ENCODE measurements around the gene LRIT1.
A peak's percentile ranks its signal among the peaks of the same experiment; 100 is the strongest.

LRIT1 gene

DNA sequence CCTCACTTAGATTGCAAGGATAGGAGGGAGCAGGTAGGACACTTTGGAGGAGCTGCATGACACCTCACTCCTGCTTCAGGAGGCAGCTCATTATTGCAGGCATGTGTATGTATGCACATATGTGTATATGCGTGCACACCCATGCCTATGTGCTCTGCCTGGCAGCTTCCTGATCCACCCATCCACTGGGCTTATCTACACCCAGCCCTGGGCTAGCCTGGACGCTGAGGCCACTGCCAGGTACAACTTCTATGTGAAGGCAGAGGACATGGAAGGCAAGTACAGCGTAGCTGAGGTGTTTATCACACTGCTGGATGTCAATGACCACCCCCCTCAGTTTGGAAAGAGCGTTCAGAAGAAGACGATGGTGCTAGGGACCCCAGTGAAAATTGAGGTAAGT lies 29.3 kb downstream of the LRIT1 start:
- DNase-seq: no peak

DNA sequence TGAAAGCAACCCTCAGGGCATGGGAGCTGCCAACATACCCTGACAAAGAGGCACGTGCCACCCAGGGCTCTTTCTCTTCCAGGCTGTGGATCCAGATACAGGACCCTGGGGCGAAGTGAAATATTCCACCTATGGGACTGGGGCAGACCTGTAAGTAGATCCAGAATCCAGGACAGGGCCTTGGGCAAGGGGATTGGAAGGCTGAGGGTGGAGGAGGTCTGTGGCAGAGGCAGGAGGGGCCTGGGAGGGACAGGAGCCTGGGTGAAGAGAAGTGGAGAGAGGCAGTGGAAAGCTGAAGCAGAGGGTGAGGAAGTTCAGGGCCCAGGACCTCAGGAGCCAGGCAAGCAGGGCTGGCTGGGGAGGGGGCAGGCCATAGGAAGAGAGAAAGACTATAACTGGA lies 29.8 kb downstream of the LRIT1 start:
- DNase-seq: no peak

DNA sequence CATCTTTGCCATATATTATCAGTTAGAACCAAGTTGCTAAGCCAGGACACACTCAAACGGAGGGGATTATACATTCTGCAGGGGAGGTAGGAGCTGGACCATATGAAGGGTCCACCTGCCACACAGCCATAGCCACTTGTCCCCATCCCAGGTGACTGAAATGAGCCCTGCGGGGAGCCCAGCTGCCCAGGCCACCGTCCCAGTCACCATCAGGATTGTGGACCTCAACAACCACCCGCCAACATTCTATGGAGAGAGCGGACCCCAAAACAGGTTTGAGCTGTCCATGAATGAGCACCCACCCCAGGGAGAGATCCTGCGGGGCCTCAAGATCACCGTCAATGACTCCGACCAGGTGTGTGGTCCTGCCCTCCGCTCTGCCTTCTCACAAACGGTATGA lies 33.3 kb downstream of the LRIT1 start:
- no peak for DNase-seq

DNA sequence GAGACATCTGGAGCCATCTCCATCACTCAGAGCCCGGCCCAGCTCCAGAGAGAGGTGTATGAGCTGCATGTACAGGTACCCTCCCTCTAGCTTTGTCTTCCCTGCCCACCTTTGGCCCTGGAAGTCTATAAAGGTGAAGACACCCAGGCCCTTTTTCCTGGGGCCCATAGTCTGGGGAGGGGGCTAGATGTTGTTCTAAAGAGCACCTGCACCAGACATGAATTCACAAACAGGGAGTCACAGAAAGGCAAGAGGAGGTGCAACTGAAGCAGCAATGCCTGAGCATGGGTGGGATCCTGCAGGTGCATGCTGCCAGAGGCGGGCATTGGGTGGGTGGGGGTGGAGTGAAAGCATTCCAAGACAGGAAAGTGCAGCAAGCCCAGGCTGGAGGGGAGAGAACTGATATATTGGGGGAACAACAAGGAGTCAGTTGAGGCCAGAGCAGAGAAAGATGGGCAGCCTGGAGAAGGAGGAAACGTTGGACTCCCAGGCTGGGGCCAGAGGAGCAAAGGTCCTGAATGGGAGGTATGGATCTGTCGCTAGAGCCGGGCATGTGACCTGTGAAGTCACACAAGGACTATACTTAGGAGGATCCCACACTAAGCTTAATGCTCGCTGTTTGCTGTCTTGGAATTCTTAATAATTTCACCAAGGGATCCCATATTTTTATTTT lies 35.4 kb downstream of the LRIT1 start:
- DNase-seq: no peak

DNA sequence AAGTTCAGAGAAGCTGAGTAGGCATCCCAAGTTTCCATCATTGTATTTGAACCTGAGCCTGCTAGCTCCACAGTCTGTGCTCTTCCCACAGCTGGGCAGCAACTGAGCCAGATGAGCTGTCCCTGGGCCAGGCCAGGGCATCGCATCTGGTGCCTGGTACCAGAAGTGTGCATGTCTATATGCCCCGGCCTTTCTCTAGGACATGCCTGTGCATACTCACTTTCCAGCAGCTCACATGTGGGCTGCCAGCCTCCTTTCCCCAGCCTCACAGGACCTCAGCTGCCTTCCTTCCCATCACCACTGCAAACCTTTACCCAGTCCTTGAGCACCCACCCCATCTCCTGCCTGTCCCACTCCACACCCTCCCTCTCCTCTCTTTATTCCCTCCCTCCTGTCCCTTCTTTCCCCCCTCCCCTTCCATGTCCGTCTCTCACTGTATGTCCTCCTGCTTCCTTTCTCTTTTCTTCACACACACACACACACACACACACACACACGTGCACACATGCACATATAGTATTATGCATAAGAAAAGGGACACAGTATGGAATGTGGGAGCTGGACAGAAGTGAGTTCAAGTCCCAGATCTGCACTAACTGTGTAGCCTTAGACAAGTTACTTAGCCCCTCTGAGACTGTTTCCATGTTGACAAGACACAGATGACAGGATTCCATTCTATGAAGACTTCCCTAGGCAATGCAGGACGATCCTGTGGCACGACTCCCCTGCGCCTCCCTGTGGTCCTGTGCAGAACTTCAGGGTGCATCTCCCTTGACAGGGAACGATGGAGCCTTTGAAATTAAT lies 36.1 kb downstream of the LRIT1 start:
- peak; percentile 23 for DNase-seq

DNA sequence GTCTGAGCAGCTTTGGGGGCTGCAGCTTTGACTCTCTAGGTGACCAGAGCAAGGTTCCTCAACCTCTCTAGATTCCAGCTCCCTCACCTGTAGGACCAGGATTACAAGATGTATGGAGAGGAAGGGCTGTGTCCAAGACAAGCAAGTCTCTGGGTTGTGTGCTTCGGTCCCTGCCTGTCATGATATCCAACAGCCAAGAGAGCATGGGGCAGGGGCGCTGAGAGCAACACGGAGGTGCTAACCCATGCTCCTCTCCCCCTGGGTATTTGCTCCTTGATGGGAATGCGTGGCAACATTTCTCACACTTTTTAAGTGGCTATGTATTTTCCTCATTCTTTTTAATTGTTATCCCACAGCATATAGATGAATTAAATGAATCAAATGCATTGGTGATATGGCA lies 36.7 kb downstream of the LRIT1 start:
- no peak for DNase-seq

DNA sequence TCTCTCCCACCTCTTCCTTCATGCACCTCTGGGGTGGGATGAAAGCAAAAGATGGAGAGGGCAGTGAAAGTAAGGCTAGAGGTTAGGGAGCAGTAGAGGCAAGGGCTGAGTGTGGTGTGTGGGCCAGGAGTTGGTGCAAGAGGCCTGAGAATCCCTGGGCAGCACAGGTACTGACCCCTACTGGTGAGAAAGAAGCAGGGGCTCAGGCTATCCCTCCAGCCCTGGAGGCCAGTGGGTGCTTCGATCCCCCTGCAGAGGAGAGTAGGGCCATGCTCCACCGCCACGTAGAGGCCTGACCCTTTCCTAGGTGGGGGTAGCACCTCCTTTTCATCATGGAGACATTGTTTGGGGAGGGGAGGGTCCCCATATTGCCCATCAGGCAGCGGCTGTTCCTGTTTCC lies 37.2 kb downstream of the LRIT1 start:
- DNase-seq: no peak

DNA sequence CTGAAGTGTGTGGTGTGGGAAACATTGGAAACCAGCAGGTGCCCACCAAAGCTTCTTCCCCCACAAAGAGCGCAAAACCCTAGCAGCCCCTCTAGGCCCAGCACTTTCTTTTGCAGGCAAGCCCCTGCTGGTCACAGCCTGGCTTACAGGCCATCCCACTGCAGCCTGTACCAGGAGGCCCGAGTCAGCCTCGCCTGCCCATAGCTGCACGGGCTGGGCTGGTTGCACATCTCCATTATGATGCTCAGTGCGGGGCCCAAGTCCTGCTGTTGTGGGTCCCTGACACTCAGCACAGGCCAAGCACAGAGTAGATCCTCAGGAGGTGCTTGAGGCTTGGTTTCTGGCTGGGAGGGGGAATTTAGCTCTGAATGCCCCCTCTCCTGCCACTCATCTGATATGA lies 39.0 kb downstream of the LRIT1 start:
- no peak for DNase-seq

DNA sequence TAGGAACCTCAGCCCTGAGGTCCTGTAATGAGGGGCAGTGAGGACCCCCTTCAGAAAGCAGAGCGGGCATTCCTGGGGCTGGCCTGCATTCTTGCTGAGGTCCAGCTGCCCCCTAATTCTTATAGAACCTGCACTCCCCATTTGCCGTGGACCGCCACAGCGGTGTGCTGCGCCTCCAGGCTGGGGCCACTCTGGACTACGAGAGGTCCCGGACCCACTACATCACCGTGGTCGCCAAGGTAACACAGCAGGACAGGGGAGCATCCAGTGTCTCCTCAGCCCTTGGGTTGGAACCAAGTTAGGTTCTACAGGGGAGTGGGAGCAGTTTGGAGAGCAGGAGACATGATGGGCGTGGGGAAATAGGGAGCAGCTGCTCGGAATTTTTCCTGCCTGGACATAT lies 39.7 kb downstream of the LRIT1 start:
- no peak for DNase-seq

DNA sequence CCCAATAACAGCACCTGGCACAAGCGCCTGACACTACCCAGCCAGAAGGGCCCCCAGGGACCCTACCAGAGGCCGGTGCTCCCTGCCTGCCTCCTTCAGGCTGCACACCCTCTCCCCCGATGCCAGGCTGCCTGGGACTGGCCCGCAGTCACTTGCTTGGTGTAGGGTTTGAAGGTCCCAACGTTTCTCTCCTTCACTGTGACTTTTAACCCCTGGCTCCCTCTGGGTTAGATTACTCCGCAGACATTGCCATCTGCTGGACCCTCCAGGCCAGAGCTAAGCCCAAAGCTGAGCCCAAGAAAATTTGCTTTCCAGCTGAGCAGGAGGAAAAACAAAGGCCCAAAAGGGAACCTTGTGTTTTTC lies 40.1 kb downstream of the LRIT1 start:
- DNase-seq: no peak

DNA sequence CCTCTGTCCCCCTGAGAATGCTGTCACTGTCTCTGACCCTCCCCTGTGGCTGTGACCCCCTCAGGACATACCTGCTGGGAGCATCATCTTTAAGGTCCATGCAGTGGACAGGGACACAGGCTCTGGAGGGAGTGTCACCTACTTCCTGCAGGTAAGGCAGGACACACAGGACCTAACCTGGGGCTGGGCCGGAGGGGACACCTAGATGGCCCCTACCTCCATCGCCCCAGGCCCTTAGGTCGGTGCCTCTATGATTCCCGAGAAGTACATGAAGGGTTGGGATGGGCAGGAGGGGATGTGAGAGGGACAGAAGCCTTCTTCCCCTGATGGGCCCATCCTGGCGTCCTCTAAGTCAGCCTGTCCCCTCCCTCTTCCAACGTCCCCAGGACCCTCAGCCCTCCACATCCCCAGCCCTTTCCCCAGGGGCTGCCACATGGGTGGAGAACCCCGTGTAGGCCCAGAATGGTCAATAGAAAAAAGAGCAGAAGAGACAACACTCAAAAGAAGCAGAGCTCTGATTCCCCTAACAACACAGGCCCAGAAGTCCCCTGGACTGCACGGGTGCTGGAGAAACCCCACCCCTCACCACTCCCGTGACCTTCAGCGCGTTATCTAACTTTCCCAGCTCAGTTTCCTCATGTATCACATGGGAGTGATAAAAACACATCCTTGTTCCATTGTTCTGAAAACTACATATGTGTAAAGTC lies 40.7 kb downstream of the LRIT1 start:
- no peak for DNase-seq

DNA sequence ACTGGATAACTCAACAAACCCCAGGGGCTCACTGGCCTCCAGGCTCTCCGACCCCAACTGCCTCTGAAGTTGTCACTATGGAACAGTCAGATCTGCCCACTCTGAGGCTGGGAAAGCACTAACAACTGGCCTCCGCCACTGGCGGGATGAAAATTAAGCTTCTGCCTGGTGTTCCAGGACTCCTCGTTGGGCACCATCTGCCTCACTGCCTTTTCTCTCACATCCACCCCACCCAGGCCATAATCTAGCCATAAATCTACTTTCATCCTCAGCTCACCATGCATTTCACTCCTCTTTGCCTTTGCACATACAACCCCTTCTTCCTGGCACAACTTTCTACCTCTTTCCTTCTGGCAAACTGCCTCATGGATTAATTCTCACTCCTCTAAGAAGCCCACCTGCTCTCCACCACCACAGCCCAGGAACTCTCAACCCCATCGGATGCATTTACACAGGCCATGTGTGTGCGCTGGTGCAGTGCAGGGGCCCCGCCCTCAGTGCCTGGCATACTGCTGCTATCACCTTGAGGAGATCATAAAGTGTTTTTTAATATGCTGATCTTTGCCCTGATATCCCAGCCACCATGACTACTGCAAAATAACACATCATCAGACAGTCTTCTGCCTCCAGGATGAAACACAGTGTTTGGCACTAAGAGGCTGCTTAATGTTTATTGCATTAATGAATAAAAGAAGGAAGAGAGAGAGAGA lies 43.0 kb downstream of the LRIT1 start:
- no peak for DNase-seq

DNA sequence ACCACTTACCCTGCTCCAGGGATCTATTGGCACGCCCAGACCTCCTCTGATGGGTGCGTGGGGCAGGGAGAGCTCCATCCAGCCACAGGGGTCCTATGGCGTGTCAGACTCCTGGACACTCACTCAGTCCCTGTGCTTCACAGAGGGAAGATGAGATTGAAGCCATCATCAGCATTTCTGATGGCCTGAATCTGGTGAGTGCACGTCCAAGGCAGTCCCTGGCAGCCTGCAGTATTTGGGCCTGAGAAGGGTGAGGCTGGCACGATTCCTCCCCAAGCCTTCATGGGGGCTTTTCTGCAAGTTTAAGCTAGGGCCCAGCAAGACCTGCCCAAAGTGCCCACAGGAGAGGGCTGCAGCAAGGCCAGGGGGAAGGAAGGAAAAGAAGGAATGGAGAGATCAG lies 43.7 kb downstream of the LRIT1 start:
- no peak for DNase-seq

DNA sequence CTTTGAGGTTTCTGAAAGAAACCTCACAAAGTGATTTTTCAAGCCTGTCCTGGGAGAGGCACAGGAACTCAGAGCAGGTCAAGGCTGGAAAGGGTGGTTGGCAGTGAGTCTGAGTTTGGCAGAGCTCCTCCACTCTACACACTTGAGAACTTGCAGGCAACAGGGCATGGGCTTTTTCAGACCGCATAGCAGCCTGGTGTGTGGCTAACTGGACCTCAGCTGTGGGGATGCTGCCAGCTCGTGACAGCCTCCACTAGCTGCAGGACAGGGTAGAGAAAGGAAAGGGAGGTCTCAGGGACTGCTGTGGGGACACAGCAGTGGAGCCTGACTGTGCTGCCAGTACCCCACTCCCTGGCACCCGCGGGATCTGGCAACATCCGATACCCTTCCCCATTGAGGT lies 44.4 kb downstream of the LRIT1 start:
- DNase-seq: no peak

DNA sequence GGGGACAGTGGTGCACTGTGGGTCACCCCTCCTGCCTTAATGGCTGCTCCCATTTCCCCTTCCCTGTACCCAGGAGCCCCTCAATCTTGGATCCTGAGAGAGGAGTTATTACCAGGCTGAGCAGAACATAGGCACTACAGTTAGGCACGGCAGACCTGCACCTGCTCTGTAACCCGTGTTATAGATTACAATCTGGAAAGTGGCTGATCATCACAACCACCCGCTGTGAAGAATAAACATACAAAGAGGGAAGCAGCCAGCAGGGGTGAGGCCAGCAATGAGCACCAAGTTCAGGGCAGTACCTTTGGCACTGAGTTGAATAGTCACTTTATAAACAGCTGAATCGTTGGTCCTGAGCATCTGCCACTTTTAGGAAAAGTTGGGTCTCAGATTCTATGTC lies 45.3 kb downstream of the LRIT1 start:
- no peak for DNase-seq

DNA sequence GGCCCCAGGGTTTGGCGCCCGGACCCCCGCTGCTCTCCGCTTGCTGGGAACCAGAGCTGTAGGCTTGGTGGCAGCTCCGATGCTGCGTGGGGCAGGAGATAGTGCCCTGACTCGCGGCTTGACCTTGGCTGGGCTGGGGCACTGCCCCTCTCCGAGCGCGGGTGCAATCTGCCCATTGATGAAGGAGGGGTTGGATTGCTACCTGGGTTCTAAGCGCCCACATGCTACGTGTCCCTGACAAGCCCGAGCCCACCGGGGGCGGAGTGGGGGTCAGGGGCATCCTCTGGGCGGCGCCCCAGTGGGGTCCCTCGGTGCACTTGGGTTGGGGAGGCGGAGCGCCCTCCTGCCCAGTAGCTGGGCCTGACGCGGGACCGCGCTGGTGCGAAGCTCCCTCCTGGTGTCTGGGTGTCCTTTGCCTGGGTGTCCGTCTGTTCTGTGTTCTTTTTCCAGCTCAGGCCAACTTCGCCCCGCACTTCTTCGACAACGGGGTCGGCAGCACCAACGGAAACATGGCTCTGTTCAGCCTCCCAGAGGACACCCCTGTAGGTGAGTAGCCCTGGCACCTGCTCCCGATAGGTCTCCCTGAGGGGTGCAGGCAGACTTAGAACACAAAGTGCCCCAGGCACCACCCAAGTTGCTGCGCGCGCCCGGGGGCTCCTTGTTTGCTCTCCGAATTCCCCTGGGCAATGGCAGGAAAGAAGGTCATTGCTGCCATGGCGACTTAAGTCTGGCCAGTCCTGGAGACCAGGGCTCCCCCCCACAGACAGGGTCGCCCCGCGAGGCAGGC lies 46.1 kb downstream of the LRIT1 start:
- DNase-seq: no peak

DNA sequence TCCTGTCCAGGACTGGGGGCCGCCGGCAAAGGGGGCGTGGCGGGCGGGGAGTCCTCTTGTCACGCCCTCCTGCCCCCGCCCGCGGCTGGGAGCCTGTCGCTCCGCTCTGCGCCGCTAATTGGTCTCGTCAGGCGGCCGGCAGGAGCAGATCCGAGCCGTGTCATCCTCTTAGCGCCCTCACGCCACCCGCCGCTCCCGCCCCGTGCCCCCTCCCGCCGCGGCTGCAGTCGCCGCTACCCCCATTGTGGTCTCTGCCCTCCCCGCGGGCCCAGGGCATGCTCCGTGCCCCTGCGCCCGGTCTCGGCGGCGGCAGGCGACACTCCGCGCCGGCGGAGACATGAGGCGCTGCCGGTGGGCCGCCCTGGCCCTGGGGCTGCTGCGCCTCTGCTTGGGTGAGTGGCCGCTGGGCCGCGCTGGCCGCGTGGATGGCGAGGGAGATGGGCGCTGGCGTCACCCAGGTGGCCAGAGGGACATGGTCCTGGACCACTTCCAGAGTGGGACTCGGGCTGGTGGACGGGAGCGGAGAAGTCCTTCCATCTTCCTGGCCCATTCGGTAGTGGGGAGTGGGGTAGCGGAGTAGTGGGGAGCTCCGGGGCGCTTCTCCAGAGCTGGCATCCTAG lies 46.8 kb downstream of the LRIT1 start, which contains the start of gene CDHR1:
CDHR1 (plus strand) TSS at position 114 of the 620 bp plus-strand sequence; CDS start at position 338, 224 bp downstream.
- DNase-seq: peak; percentile 4

DNA sequence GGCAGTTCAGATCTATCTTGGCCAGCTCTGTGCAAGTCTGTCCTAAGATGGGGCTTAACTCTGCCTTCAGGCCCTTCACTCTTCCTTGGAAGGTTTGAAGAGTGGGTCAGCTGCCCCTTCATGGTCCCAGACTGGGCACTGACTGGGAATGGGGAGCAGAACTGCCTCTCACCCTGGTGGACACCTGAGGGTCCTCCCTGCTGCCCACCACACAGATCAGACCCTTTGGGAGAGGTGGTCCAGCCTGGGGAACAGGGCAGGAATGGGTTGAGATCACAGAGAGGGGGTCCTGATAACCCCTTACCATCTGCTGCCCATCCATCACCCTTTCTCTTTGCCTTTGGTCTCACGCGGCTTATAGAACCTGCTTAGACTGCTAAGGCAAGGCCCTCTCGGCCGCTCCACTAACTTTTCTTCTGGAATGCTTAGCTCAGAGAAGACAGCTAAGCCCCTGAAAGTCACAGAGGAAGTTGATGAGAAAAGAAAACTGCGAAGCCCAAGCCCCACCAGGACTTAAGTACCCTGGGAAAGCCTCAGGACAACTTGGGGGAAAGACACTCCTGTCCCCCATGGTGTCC lies 47.4 kb downstream of the LRIT1 start:
- no peak for DNase-seq

DNA sequence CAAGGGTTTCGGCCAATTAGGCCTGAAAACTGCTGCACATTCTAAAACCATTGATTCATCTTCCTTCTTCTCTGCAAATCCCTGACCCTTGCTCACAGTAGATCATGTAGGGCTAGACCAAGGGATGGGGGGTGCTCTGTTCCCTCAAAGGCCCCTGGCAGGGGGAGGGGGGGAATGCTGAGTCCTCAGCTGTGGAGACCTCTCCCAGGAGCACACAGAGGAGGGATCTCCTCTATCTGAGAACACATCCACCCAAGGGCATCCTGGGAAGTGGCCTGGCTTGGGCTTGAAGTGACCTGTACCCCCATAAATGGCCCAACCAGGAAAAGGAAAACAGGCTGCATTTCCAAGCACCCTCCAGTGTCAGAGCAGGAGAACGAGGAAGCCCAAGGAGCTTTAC lies 48.0 kb downstream of the LRIT1 start:
- no peak for DNase-seq

DNA sequence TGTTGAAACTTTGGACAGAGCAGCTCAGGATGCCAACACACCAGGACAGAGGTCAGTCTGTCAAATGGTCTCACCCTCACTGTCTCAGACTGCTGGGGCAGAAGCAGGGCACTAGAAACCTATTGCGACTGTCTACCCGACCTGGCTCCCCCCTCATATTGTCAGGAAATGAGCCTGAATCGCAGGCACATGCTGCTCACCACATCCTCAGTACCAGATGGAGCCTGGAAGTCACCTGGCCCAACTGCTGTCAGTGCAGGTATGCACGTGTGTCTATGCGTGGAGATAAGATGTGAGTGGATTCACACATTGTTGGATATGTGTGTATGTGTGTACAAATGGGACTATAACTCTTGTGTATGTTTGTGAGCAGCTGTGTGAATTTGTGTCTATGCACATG lies 50.2 kb downstream of the LRIT1 start:
- DNase-seq: no peak

DNA sequence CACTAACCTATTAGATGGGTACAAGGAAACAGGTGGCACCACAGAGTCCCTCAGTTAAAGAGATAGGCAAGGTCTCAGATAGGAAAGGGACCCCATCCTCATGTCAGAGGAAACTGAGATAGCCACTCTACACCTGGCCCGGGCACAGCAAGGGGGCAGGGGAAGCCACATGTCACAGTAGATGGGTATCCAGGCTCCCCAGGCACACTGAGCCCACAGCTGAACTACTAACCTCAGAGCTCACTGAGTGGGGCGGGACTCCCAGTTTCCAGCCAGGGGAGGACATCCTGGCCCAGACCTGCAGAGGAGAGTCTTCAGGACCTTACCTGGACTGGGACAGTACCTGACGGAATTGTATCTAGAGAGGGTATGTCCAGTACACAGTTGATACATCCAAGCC lies 50.7 kb downstream of the LRIT1 start:
- no peak for DNase-seq

DNA sequence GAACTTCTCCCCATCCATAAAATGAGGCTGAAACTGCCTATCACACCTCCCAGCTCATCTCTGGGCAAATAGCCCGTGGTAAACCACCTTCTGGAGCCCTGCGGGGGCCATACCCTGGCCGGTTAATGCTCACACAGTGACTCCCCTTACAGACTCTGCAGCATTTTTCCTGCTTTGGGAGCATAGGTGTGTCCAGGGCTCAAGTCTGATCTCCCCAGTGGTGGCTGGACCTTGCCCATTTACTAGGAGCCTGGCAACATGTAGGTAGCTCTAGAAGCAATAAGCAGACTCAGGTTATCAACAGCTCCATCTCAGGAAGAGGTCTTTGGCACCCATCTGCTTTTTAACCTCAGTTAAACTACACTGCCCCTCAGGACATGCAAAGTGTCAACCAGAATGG lies 52.5 kb downstream of the LRIT1 start:
- DNase-seq: no peak

Data from NCI-H526 treated with DMSO at 0.1 percent for 48 hours (cell line).